Stimulated activated CD8-positive, alpha-beta memory T cell treated with anti-CD3 and anti-CD28 coated beads, Interleukin-12 subunit alpha, Interleukin-12 subunit beta, amount 100 ng/mL, for 24 hours (primary cell): Measurements from ENCODE around the gene SPPL2B.
"Not testable (repeated sequence)": the region's sequence is repeated elsewhere in the genome, so short reads cannot be mapped to it uniquely, and the experiment has no call there.

ENCODE experiments used
- DNase-seq: peaks from one replicate; pipeline ENCODE4 v3.0.0-alpha.2; 2020; ENCODE audit errors: extremely low read depth

The SPPL2B gene

GRCh38 chr19:2328401-2329148 lies at the start of gene SPPL2B, which contains the start of gene LSM7:
TSS of gene SPPL2B (plus strand) at chr19:2328684. CDS start at chr19:2328710, 26 bp downstream.
TSS of gene LSM7 (minus strand) at chr19:2328586. CDS start at chr19:2328566, 20 bp downstream.
- DNase-seq: peak; percentile 76

- DNase-seq: no peak
Measured at GRCh38 chr19:2280633-2281264, 47.7 kb upstream of the SPPL2B start.

- DNase-seq: not testable (repeated sequence)
Measured at GRCh38 chr19:2281265-2282061, 47.0 kb upstream of the SPPL2B start.

GRCh38 chr19:2282062-2282861 lies 46.2 kb upstream of the SPPL2B start, which contains the start of gene PEAK3:
TSS of gene PEAK3 (minus strand) at chr19:2282175. CDS start at chr19:2280931, 1,244 bp downstream.
- no peak for DNase-seq

GRCh38 chr19:2282862-2283237 lies 45.6 kb upstream of the SPPL2B start:
- DNase-seq: no peak

- no peak for DNase-seq
Measured at GRCh38 chr19:2283835-2284507, 44.5 kb upstream of the SPPL2B start.

- DNase-seq: no peak
Measured at GRCh38 chr19:2286402-2287140, 41.9 kb upstream of the SPPL2B start.

GRCh38 chr19:2287585-2288337 lies 40.7 kb upstream of the SPPL2B start:
- no peak for DNase-seq

- DNase-seq: no peak
Measured at GRCh38 chr19:2288338-2288817, 40.1 kb upstream of the SPPL2B start.

GRCh38 chr19:2288818-2289713 lies 39.4 kb upstream of the SPPL2B start:
- DNase-seq: no peak

- DNase-seq: no peak
Measured at GRCh38 chr19:2289714-2290435, 38.6 kb upstream of the SPPL2B start.

- DNase-seq: no peak
Measured at GRCh38 chr19:2290441-2291184, 37.9 kb upstream of the SPPL2B start.

- no peak for DNase-seq
Measured at GRCh38 chr19:2291185-2291751, 37.2 kb upstream of the SPPL2B start.

- no peak for DNase-seq
Measured at GRCh38 chr19:2294687-2295335, 33.7 kb upstream of the SPPL2B start.

GRCh38 chr19:2296141-2296540 lies 32.3 kb upstream of the SPPL2B start:
- no peak for DNase-seq

GRCh38 chr19:2300533-2300932 lies 28.0 kb upstream of the SPPL2B start:
- DNase-seq: no peak
